NCI-H748 (cell line): ENCODE data around the gene PITX2.
A peak's percentile ranks its signal among the peaks of the same experiment; 100 is the strongest.

Source experiments
- DNase-seq: peaks from one replicate; lab custom pipeline; 2025; ENCODE audit not compliant: unreplicated experiment; lab: John Stamatoyannopoulos, UW

PITX2 gene

DNA sequence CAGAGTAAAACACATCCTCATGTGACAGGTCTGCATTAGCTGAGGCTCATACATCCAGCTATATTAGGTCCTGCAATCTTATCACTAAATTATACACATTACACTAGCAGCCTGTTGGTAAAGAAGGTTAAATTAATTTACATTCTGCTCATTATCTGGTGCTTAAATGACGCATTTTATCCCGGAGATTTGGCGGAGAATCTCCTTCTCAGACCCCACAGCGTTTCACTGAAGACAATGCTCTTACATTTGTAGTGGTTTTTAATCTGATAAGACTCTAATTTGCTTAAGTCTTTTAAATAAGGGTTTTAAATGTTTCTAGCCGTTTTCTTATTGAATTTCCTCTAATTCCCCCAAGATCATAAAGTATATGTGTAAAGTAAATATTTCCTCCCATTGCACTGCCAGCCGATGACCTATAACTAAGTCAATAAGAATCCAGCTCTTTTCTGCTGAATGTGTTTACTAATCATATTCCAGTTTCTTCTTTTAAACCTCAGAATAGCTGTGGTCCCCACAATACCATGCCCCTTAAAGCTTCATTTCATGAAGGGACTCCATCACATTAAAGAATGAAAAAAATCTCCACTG lies 2.1 kb upstream of the PITX2 start:
- no peak for DNase-seq

DNA sequence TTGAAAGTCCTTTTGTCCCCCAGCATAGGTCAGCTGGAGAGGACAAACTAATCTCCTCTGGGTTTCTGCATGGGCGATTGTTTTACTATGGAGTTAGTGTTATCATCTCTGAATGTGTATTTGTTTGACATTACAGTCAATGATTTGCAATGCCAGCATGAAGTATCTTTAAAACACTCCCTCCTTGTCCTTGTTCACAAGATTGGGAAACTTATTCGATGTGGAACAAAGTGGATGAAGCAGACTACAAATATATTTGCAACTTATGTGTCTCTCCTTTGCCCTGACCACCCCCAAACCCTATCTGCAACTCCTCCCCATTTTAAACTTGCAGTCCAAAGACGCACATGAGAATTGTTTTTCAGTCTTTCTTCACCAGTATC lies 1.5 kb upstream of the PITX2 start:
- no peak for DNase-seq

DNA sequence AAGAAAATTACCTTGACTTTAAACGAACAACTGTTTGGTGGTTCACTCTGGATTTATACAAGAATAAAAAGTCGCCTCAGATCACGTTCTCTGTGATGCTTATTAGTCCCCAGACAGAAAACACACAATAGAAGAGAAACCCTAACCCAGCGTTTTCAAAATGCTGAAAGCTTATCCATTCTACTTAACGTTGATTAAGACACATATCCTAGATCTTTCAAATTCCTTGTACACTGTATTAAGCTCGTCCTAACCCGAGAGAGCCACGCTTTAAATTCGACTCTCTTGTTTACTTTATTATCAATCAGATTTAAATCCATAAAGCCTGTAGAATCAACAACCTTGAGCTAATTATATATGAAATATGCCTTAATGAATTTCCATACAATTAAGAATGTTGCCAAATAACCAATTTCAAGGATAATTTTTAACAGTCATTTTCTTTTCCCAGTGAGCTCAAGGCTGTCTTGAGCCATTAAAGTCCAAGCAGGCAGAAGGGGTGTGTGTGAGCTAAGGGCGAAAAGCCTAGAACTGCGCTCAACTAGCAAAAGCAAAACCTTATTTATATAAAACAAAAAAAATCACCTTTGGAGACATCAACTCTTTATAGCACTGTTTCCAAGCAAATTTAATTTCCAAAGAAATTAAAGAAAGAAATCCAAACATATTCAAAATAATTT lies 981 bp upstream of the PITX2 start:
- DNase-seq, result no peak

DNA sequence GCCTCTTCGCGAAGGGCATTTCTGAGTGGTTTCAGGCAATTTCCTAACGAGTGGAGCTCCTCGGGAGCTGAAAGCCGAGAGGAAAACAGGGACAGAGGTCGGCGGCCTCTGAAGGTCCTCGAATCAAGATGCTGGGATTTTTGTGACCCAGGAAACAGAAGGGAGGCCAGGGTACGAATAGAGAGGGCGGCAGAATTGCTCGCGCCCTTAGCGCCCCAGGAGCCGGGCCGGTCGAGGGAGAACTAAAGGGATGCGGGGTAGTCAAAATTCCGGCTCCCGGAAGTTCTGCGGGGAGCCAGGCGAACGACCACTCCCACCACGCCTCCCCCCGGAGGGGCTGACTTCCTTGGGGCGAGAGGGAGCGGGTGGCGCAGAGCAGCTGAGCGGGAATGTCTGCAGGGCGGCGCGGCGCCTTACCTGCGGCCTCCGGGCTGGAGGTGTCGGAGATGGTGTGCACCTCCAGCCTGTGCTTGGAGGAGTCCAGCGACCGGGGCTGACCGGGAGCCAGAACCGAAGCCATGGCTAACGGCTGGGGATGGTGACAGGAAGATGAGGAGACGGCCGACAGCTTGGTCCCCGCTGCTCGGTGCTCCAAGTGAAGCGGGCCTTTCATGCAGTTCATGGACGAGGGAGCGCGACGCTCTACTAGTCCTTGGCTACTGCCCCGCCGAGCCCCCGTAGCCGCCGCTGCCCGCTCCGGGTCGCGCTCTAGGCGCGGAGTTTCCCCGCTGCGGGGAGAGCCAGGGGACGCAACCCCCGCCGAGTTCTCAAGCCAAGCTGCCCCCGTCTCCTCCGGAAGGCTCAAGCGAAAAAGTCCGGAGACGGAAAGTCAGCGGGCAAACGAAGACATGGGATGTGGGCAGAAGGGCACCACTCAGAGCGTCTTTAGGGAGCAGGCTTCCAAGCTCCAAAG lies 782 bp downstream of the PITX2 start:
- DNase-seq, result peak; percentile 39

DNA sequence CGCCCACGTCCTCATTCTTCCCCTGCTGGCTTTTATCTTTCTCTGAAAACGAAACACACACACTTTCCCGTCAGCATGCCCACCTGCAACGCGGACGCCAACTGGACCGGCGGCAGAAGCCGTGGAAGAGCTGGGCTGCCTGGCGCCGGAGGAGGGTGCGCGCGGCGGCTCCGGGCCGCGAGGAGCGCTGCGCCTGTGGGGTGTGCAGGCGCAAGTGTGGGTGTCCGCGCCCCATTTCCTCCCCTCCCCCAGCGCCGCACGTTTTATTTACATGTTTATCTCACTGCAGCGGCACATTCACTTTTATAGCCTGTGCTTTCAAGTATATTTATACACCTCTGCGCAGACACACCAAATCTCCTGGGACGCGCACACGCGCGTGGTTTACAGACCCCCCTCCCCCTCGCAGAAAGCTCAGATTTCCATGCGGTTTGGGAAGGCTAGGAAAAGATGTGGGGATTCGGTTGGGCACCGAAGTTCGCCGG lies 1.5 kb downstream of the PITX2 start:
- DNase-seq, result no peak

DNA sequence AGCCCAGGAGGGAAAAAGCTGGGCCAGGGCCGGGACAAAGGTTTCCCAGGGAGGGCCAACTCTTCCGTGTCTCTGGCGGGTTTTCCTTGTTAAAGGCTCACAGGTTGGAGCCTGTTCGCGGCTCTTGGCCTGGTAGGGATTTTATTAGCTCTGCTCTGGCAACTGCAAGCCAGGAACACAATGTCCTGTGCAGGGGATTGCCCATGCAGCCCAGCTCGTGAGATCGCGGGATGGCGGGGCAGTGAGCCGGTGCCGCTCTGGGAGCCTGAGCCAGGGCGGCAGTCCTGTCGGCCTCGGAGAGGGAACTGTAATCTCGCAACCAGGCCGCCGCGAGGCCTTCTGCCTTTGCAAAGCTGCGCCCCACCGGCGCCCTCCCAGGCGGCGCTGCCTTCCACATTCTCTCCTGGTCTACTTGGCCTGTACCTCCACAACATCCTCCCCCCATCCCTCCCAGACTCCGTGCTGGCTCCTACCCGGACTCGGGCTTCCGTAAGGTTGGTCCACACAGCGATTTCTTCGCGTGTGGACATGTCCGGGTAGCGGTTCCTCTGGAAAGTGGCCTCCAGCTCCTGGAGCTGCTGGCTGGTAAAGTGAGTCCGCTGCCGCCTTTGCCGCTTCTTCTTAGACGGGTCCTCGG lies 2.1 kb downstream of the PITX2 start:
- no peak for DNase-seq

DNA sequence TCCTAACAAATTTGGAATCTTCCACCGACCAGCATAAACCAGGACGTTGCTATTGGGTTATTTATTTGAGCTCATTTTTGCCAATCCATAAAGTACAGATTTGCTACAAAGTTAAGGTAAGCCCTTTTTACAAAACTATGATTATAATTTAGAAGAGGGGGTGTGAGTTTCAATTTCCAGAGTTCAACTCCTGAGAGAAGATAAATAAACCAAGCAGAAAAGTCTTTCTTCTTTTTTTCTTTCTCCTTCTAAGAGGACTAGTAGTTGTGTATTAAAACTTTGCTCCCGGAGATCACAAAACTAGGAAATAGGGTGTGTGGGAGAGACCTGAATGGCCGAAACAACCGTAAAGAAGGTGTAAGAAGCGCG lies 2.6 kb downstream of the PITX2 start:
- no peak for DNase-seq

DNA sequence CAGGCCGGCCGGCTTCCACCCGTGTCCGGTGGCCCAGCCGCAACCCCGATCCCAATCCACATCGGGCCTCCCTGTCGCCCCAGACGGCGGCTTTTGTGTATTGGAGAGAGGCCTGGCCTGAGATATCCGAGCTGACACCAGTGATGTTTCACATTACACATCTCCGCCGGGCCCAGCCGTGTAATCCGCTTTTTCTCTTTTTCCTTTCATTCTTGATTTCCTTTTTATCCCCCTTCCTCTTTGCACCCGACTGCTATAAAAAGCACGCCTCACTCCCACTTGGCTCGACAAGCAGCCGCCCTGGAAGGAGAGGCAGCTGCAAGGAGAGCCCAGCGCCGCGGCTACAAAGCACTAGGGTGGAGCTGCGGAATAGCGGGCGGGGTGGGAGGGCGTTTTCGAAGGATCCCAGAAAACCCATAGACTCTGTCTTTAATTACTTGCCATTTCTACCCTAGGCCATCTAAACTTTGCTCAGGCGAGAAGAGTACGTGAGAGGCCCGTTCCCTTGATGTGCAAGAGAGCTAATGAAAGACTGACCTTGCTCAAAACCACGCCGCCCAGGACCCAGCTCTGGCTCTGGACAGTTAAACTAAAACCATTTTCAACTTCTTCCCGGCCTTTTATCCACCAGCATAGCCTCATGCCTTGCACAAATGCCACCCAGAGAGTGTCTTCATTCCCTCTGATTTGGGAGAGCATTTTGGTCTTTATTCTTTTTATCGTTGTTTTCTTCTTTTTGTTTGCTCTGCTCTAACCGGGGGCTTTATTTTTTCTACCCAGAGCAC lies 3.2 kb downstream of the PITX2 start:
- no peak for DNase-seq

DNA sequence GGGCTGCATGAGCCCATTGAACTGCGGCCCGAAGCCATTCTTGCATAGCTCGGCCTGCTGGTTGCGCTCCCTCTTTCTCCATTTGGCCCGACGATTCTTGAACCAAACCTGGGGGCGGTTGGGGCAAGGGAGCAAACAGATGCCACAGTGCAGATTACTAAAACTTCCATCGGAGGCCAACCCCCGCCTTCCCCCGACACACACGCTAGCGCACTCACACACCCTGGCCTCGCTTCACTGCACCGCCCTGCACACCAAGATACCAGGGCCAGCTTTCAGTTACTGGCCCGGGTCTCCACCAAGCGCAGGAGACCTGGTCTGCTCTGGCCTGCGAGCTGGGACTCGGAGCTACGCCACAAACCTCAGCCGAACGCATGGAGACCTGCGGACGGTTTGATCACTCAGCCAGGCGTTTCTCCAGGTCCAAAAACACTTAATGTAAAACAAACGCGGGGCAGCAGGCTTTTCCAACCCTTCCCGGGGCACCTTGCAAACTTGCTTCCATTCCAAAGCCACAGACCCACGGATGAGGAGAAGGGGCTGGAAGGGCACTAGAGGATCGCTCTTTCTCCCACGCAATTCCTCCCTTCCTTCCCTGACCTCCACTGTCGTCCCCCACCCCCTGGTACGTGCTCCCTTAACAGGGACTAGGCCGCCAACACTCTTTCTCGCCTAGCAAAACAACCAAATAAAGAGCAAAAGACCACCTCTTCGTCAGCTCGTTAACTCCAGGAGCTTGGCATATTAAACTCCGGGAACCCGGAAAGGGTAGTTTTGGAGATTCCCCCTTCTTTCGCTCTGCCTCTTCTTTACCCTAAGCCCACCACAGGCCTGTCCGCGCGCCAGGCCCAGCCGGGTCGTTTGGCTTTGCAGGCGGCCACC lies 4.1 kb downstream of the PITX2 start:
- no peak for DNase-seq

DNA sequence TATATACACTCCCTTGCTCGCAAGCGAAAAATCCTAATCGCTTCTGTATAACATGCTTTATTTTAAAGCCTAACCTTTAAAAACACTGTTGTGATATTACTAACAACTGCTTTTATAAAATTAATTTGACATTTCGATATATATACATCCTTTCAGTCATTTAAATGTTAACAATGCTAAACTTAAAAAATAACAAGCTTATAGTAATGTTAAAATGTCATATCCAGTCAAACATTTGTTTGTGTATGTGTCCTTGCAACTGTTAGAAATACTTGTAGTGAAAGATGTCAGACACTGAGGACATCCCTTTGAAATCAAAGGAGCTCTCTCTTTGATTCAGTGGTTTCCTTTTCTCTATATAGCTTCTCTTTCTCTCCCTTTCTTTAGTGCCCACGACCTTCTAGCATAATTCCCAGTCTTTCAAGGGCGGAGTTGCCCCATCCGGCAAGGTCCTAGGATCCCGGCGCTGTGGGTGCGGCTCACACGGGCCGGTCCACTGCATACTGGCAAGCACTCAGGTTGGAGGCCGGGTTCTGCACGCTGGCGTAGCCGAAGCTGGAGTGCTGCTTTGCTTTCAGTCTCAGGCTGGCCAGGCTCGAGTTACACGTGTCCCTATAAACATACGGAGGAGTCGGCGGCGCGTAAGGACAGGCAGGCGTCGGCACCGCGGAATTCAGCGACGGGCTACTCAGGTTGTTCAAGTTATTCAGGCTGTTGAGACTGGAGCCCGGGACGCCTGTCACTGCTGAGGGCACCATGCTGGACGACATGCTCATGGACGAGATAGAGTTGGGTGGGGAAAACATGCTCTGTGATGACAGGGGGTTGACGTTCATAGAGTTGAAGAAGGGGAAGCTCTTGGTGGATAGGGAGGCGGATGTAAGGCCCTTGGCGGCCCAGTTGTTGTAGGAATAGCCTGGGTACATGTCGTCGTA lies 5.0 kb downstream of the PITX2 start:
- no peak for DNase-seq

DNA sequence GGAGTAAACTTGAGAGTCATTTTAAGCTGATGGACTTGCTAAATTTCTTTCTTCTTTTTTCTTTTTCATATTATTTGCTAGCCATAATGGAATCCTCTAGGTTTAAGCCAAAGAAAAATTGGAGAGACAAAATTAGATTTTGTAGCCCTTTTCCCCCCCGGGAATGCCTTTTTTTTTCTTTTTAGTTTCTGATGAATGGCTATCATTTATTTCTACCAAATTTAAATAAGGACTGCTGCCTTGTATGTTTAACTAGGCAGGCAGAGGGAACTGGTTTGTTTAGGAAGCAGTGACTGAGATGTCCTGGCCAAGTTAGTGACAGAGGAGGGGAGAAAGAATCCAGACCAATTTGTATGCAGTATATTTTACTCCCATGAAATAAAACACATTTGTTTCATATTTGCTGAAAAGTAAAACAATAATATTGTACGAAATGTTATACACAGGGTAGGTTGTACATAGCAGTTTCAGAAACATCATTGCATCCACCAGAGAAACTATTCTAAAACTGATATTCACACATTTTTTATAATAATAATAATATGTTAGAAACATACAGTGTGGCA lies 5.7 kb downstream of the PITX2 start:
- no peak for DNase-seq

DNA sequence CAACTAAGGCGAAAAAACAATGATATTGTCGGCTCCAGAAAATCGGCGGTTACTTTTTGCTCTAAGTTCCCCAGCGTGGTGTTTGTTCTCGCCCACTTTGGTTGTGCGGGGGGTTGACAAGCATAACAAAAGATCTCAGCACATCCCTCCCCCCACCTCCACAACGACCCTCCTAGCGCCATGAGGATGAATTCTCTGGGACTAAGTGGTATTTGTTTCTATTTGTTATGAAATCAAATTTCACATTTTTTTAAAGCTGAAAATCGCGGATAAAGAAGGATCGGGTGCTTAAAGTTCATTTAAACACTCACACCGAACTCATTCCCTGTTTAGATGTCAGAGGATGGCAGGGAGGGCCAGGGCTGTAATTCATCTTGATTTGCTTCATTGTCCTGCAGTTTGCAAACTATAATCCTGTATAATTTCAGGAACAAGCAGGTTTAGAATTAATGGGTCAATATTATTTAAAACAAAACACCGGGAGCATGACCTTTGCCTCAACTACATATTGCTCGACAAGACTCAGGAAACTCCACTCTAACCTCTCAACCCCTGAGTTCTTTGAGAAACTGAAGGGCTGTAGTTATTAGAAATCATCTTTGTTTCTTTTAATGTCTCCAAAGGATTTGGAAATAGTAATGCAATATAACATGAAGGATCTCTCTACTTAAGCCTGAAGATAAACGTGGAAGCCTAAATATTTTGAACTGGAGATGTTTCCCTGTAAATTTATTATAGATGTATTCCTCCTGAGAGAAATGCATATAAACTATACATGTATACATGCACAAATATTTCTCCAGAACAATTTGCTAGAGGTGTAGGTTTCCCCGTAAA lies 6.4 kb downstream of the PITX2 start:
- no peak for DNase-seq

DNA sequence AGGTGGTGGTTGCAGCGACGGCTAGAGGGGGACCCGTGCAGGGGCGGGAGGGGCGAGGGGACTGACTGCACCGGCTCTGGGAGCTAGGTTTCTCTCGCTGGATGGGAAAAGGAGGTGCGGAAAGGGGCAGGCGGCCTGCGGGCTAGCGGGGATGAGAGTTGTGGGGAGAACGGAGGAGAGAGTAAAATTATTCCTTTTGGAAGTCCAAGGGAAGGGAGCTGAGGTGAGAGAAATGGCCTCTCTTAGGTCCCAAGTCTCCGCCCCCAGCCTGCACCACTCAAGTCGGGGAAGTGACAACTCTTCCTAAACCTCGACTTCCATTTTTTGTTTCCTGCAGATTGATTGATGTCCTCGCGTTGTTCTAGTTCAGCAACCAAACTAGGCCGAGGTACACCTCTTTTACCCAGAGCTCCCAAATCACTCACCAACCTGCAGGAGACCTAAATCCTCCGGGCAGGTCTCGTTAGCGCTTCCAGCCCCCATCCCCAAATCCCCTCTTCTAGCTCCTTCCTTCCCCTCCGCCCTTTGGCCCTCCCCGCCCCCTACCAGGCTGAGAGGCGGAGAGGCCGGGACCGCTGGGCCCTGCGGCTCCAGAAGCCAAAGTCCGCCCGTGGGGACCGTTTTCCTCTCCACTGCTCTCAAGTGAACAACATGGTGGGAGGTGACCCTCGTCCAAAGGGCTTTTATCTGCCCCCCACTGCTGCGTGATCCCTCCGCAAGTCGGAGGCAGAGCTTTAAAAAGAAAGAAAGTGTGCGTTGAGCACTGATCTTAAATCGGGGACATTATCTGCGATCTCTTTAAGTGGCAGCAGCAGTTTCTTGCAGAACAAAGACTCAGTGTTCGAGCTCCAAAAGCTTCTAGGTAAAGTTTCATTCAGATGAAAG lies 7.3 kb downstream of the PITX2 start:
- DNase-seq, result no peak

DNA sequence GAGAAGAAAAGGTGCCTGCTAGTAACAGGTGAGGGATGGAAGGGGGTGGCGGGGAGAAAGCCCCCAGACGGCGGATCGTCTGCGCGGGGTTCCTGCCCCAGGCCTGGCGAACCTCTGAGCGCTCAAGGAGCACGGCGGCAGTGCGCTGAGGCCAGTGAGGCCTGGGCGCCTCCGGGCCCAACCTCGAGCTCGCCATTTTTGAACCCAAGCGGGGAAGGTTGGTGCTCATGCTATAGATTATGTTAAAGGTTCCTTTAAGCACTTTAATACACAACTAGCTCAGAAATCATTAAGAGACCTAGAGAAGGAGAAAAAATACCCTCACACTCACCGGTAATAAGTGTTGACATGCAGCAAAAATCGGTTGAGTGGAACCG lies 7.9 kb downstream of the PITX2 start:
- no peak for DNase-seq

DNA sequence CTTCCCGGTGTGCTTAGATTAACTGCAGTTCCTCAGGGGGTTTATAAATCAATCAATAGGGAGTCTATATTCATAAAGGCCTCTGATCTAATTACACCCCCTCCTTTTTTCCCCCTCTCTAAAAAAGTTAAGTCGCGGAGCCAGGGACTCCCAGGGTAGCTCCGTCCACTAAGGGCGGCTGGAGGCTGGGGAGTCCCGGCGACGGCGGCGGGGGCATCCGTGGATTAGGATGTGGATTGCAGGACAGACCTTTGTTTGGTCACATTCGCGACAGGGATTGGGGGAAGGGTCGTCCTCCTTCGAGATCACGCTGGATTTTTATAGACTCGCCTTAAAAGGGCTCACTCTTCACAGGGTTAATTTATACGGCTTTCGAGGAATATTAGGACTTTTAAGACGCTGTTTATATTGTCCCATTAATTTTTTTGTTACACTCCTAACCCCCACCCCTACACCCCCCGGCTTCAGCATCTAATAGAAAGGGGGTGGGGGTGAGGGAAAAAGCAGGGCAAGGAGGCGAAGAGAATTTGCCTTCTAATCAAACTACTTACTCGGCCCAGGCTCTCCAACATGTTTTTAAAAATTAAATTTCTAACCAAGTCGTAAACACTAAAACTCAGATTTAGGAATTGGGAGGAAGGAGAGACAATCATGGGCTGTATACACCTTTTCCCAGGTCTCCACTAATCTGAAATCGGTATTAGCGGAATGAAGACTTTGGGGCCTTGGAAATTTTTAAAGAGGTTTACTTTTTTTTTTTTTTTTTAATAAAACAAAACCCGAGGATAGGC lies 8.5 kb downstream of the PITX2 start:
- DNase-seq, result no peak

DNA sequence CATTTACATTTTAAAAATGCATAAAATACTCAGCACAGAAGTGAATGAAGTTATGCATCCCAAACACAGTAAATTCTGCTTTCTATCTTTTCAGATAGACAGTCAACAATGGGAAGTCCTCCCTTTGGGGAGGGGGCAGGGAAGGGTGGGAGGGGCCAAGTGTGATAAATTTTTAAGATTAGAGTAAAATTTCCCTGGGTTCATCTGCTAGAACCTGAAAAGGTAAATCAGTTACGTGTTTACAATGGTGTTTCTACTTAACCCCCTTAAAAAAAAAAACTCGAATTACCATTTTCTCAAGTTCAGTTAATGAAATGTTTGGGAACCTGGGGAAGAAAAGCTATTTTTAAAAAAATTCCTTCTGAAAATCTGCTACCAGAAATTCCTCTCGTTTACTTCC lies 9.1 kb downstream of the PITX2 start:
- DNase-seq, result no peak
